Activated T-cell treated with anti-CD3 and anti-CD28 coated beads, Interleukin-2, amount 50 U/mL, for 4 hours (primary cell): ENCODE data around the gene UBE2I. TPM values are rescaled to one million over a fixed set of nuclear protein-coding genes. Genes with fewer than 3 reads are reported as not detected.
"Not testable (repeated sequence)": the region's sequence is repeated elsewhere in the genome, so short reads cannot be mapped to it uniquely, and the experiment has no call there.

ENCODE experiments used
- ATAC-seq, 2 donors: fragments of 200-7000 bp; cut with Tn5 transposase; one replicate each; pipeline ENCODE4 v1.10.0; 2021
- DNase-seq: peaks from one replicate; pipeline ENCODE4 v3.0.0-alpha.2; 2020
- H3K27me3 Mint-ChIP-seq: one replicate; pipeline ENCODE4 v1.8.0; 2021; ENCODE audit warnings: low read depth, mixed read lengths
- H3K36me3 Mint-ChIP-seq: one replicate; pipeline ENCODE4 v1.8.0; 2022; ENCODE audit warnings: mixed read lengths; ENCODE audit not compliant: insufficient read depth
- H3K4me1 Mint-ChIP-seq: one replicate; pipeline ENCODE4 v1.8.0; 2021; ENCODE audit warnings: low read depth, mixed read lengths
- H3K4me3 Mint-ChIP-seq: one replicate; pipeline ENCODE4 v1.8.0; 2021; ENCODE audit warnings: mild to moderate bottlenecking, moderate library complexity, mixed read lengths
- H3K9me3 Mint-ChIP-seq: one replicate; pipeline ENCODE4 v1.8.0; 2021; ENCODE audit warnings: mixed read lengths
- total RNA-seq, 3 donors: library from RNA; stranded (reverse); gene quantifications; one replicate each; pipeline ENCODE4 v1.2.1, GENCODE V29; 2021

The UBE2I gene
- total RNA-seq = 100 to 1,000 TPM; 234 to 251 (median 247) TPM

GRCh38 chr16:1308977-1309885 lies at the start of gene UBE2I:
Gene UBE2I, plus strand, starts transcription at chr16:1309636. Its CDS starts 4,395 bp downstream, at chr16:1314031.
- H3K27me3 Mint-ChIP-seq = no peaks in the 10 kb centered on the region
- peak within 1 kb of the TSS; percentile 99 for H3K4me3 Mint-ChIP-seq
- ATAC-seq = peak; percentile 73 to 75
- peaks cover 46% of the 10 kb centered on the region for H3K4me1 Mint-ChIP-seq
- no peaks in the 10 kb centered on the region for H3K9me3 Mint-ChIP-seq
- H3K36me3 Mint-ChIP-seq = peaks cover 11% of the 10 kb centered on the region
- peak; percentile 96 for DNase-seq

DNA sequence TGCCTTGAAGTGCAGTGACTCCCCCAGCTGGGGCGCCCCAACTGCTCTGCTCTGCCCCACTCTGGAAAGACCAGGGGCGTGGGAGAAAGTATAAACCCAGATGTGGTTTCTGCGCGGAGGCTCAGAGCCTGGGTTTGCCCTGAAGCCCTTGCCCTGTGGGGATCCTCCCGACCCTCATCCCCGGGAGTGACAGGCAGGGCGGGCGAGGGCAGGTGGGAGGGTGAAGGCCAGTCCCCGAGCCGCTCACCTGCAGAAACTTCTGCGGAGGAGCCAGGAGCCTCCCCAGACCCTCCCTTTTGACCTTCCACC lies 49.7 kb upstream of the UBE2I start:
- H3K4me1 Mint-ChIP-seq = peaks cover 5% of the 10 kb centered on the region
- no peaks in the 10 kb centered on the region for H3K36me3 Mint-ChIP-seq
- H3K4me3 Mint-ChIP-seq = no peak overlapping the region
- H3K9me3 Mint-ChIP-seq = no peaks in the 10 kb centered on the region
- ATAC-seq = no peak
- no peak for DNase-seq
- peaks cover 32% of the 10 kb centered on the region for H3K27me3 Mint-ChIP-seq

DNA sequence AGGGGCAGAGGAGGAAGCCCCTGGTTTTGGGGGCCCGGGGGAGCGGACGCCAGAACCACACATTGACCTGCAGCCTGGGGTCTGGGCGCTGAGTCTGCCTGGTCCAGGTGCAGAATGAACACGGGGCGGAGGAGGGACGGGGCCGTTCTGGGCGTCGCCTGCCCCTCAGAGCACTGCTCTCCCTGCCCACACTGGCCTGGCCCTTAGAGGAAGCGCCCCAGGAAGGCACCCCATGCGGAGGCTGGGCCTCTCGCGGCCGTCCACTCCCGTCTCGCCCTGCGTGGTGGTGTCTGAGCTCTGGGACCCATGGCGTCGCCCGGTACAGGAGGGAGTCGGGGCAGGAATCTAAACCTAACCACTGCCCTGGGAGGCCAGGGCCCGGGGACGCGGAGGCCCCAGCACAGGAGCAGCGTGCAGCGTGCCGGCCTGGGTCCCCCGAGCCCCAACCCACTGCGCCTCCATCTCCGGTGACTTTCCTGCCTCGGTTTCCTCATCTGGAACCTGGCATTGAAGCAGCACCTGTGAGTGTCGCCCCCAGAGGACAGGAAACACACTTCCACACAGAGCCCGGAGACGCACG lies 49.2 kb upstream of the UBE2I start:
- peaks cover 5% of the 10 kb centered on the region for H3K4me1 Mint-ChIP-seq
- no peaks in the 10 kb centered on the region for H3K9me3 Mint-ChIP-seq
- DNase-seq (no peak), ATAC-seq (no peak)
- H3K36me3 Mint-ChIP-seq = no peaks in the 10 kb centered on the region
- H3K4me3 Mint-ChIP-seq = no peak overlapping the region
- H3K27me3 Mint-ChIP-seq = peaks cover 32% of the 10 kb centered on the region

DNA sequence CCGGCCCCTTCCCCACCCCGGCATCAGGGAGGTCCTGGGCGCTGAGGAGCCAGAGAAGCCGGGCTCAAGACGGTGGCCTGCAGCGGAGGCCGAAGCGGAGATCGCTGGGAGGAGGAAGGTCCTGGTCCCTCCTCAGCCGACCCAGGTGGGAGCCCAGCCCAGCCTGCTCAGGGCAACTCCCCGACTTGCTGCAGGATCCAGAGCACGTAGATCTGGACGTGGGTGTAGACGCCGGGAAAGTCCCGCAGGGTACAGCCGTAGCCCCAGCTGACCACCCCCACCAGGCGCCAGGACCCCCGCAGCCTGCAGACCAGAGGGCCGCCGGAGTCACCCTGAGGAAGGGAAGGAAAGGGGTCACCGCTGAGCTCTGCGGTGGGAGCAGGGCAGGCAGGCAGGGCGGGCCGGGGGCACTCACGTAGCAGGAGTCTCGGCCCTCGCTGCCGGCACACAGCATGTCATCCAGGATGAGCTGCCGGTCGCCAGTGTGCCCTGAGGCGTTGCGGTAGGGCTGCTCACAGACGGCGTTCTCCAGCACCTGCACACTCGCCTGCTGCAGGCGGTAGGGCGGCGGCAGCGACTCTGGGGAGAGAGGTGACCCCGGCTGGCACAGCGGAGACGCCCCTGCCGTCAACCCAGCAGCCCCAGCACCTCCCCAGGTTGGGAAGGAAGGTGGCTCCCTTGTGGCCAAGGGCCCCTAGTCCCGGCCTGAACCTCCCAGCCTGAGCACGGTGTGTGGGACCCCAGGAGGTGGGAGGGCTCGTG lies 48.1 kb upstream of the UBE2I start:
- no peak overlapping the region for H3K4me3 Mint-ChIP-seq
- ATAC-seq (peak in 1 of 2 donors; percentile 20), DNase-seq (no peak)
- H3K36me3 Mint-ChIP-seq = no peaks in the 10 kb centered on the region
- H3K27me3 Mint-ChIP-seq = peaks cover 32% of the 10 kb centered on the region
- no peaks in the 10 kb centered on the region for H3K9me3 Mint-ChIP-seq
- H3K4me1 Mint-ChIP-seq = peaks cover 5% of the 10 kb centered on the region

- Mint-ChIP-seq H3K9me3 (no peaks in the 10 kb centered on the region), H3K27me3 (peaks cover 24% of the 10 kb centered on the region), H3K36me3 (no peaks in the 10 kb centered on the region), H3K4me3 (no peak overlapping the region), H3K4me1 (peaks cover 5% of the 10 kb centered on the region)
- ATAC-seq (no peak), DNase-seq (no peak)
These were observed 47.1 kb upstream of the UBE2I start for GRCh38 chr16:1262210-1262845.

- no peak overlapping the region for H3K4me3 Mint-ChIP-seq
- H3K9me3 Mint-ChIP-seq = no peaks in the 10 kb centered on the region
- H3K36me3 Mint-ChIP-seq = no peaks in the 10 kb centered on the region
- no peak for ATAC-seq
- no peak for DNase-seq
- peaks cover 22% of the 10 kb centered on the region for H3K27me3 Mint-ChIP-seq
- H3K4me1 Mint-ChIP-seq = peaks cover 5% of the 10 kb centered on the region
These were observed 46.6 kb upstream of the UBE2I start for GRCh38 chr16:1262846-1263221.

GRCh38 chr16:1263591-1264344 lies 45.7 kb upstream of the UBE2I start:
- DNase-seq (no peak), ATAC-seq (no peak)
- no peaks in the 10 kb centered on the region for H3K36me3 Mint-ChIP-seq
- no peaks in the 10 kb centered on the region for H3K9me3 Mint-ChIP-seq
- peaks cover 17% of the 10 kb centered on the region for H3K27me3 Mint-ChIP-seq
- H3K4me3 Mint-ChIP-seq = no peak overlapping the region
- H3K4me1 Mint-ChIP-seq = peaks cover 5% of the 10 kb centered on the region

- H3K27me3 Mint-ChIP-seq = peaks cover 13% of the 10 kb centered on the region
- H3K9me3 Mint-ChIP-seq = no peaks in the 10 kb centered on the region
- H3K36me3 Mint-ChIP-seq = no peaks in the 10 kb centered on the region
- DNase-seq = no peak
- ATAC-seq = no peak
- no peak overlapping the region for H3K4me3 Mint-ChIP-seq
- no peaks in the 10 kb centered on the region for H3K4me1 Mint-ChIP-seq
These were observed 44.9 kb upstream of the UBE2I start for GRCh38 chr16:1264345-1265089.

- Mint-ChIP-seq H3K36me3 (no peaks in the 10 kb centered on the region), H3K27me3 (peaks cover 14% of the 10 kb centered on the region), H3K4me3 (no peak overlapping the region), H3K4me1 (no peaks in the 10 kb centered on the region), H3K9me3 (no peaks in the 10 kb centered on the region)
- ATAC-seq = no peak
- no peak for DNase-seq
These were observed 44.3 kb upstream of the UBE2I start for GRCh38 chr16:1265090-1265630.

- H3K27me3 Mint-ChIP-seq = peaks cover 16% of the 10 kb centered on the region
- no peaks in the 10 kb centered on the region for H3K36me3 Mint-ChIP-seq
- H3K4me1 Mint-ChIP-seq = no peaks in the 10 kb centered on the region
- H3K4me3 Mint-ChIP-seq = no peak overlapping the region
- ATAC-seq (no peak), DNase-seq (no peak)
- no peaks in the 10 kb centered on the region for H3K9me3 Mint-ChIP-seq
These were observed 43.6 kb upstream of the UBE2I start for GRCh38 chr16:1265826-1266225.

- not testable (repeated sequence) for H3K4me1 Mint-ChIP-seq, H3K4me3 Mint-ChIP-seq, DNase-seq, H3K9me3 Mint-ChIP-seq, H3K36me3 Mint-ChIP-seq, ATAC-seq
- H3K27me3 Mint-ChIP-seq = peaks cover 14% of the 10 kb centered on the region
These were observed 40.0 kb upstream of the UBE2I start for GRCh38 chr16:1269418-1269817.

- Mint-ChIP-seq H3K36me3 (no peaks in the 10 kb centered on the region), H3K4me3 (no peak overlapping the region), H3K4me1 (peaks cover 1% of the 10 kb centered on the region), H3K9me3 (no peaks in the 10 kb centered on the region), H3K27me3 (peaks cover 21% of the 10 kb centered on the region)
- DNase-seq (no peak), ATAC-seq (no peak)
These were observed 38.1 kb upstream of the UBE2I start for GRCh38 chr16:1271380-1271723.

DNA sequence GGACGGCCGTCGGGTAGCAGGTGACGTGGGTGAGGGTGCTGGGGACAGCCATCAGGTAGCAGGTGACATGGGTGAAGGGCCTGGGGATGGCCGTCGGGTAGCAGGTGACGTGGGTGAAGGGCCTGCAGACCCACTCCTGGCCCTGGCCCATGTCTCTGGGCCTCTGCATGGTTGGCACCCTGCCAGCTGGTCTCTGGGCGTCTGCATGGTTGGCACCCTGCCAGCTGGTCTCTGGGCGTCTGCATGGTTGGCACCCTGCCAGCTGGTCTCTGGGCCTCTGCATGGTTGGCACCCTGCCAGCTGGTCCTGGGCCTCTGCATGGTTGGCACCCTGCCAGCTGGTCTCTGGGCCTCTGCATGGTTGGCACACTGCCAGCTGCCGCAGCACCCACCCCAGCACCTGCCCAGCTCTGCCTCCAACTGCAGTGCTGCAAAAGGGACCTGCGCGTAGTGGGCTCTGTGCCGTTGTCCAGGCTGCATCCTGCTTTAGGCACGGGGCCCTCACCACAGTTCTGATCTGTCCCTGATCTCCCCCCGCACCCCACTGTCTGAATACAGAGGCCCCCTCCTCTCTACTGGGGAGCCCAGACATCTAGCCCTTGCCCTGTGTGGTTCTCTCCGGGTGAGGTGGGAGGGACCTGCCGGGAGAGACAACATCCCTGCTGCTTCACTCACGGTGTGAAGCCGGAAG lies 37.6 kb upstream of the UBE2I start:
- not testable (repeated sequence) for H3K4me1 Mint-ChIP-seq, H3K36me3 Mint-ChIP-seq, H3K9me3 Mint-ChIP-seq, DNase-seq, H3K4me3 Mint-ChIP-seq, ATAC-seq
- peaks cover 21% of the 10 kb centered on the region for H3K27me3 Mint-ChIP-seq
